Testis (tissue), 3 donors: ENCODE results near the gene KRT6A. TPM values are rescaled to one million over a fixed set of nuclear protein-coding genes. Genes with fewer than 3 reads are reported as not detected.
"Not testable (repeated sequence)": the region's sequence is repeated elsewhere in the genome, so short reads cannot be mapped to it uniquely, and the experiment has no call there.

Experiments
- DNase-seq: peaks from one replicate; pipeline ENCODE4 v3.0.0-alpha.2; 2019
- H3K27ac ChIP-seq, 2 donors: fragments of 200-600 bp; sonication (generic); one replicate each; pipeline ENCODE4 v1.5.1; 2019
- H3K27me3 ChIP-seq: fragments of 200-600 bp; sonication (generic); one replicate; pipeline ENCODE4 v1.5.1; 2019
- H3K36me3 ChIP-seq: fragments of 200-600 bp; sonication (generic); one replicate; pipeline ENCODE4 v1.5.1; 2017; ENCODE audit warnings: low read depth; ENCODE audit errors: missing control alignments
- H3K4me1 ChIP-seq: fragments of 200-600 bp; sonication (generic); one replicate; pipeline ENCODE4 v1.5.1; 2019
- H3K4me3 ChIP-seq, 2 donors: fragments of 200-600 bp; sonication (generic); one replicate each; pipeline ENCODE4 v1.5.1; 2017 to 2019
- H3K9me3 ChIP-seq: fragments of 200-600 bp; sonication (generic); one replicate; pipeline ENCODE4 v1.5.1; 2017
- POLR2A ChIP-seq: fragments of 450-650 bp; IDR thresholded peaks from one replicate; pipeline ENCODE4 v1.6.1; 2017; ENCODE audit warnings: antibody characterized with exemption, mild to moderate bottlenecking, moderate library complexity
- WGBS, 2 donors: methylation state at CpG; one replicate each; pipeline ENCODE4 v1.1.5; 2018; 5-methylcytosine and 5-hydroxymethylcytosine counted together
- intact Hi-C: fragments of 100-400 bp; cut with DNase I; formaldehyde crosslinking; loops from one replicate; pipeline ENCODE4 v1.15.1; 2023; ENCODE audit warnings: low total_unique reads
- polyA plus RNA-seq: library from polyadenylated mRNA; stranded (reverse); fragments of 350-450 nt; fragmentation: Illumina TruSeq; extraction: RNeasy Lipid Tissue Mini Kit (QIAGEN cat#74804); gene quantifications from one replicate; pipeline ENCODE4 v1.2.3, GENCODE V29; 2014; ENCODE audit warnings: low read depth, low replicate concordance; ENCODE audit not compliant: insufficient read depth
- total RNA-seq, 2 donors: library from RNA; depleted of rRNA; stranded (reverse); fragments of >200 nt; gene quantifications; one replicate each; pipeline ENCODE4 v1.2.3, GENCODE V29; 2016
- TF ChIP-seq, protein P1 (sequence below), 3 experiments: fragments of 450-650 bp in 2 of 3; fragments of 200-600 bp in 1 of 3; sonication (generic) in 1 of 3; IDR thresholded peaks; one replicate each; pipeline ENCODE4 v1.5.1; 2016 to 2019; ENCODE audit warnings: antibody characterized with exemption in 3 of 3, mild to moderate bottlenecking in 2 of 3, moderate library complexity in 1 of 3

The KRT6A gene
- total and polyA plus RNA-seq, 3 donors from 2014 or later: 0.19 to 1.5 (median 0.63) TPM

DNA sequence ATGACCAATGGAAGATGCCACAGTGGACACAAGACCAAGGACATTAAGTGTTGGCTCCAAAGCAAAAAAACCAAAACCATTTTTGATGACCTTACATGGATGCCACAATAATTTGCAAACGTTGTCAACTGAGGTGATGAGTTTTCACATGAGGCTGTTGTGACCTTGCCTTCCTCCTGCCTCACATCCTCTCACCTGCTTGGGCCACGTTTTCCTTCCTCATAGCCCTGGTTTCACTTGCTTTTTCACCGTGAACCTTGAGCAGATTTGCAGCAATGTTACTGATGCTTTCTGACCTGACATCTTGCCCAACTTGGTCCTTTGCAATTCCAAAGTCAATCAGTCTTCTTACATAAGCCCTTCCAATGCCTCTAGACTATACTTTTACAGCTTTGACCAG lies 44.8 kb downstream of the KRT6A start:
- no peaks in the 10 kb centered on the region for H3K36me3 ChIP-seq
- 64 to 69% methylated on average over 3 of the region's 3 CpGs for WGBS, 2 donors
- no peak for TF ChIP-seq POLR2A
- TF ChIP-seq, protein P1, sequence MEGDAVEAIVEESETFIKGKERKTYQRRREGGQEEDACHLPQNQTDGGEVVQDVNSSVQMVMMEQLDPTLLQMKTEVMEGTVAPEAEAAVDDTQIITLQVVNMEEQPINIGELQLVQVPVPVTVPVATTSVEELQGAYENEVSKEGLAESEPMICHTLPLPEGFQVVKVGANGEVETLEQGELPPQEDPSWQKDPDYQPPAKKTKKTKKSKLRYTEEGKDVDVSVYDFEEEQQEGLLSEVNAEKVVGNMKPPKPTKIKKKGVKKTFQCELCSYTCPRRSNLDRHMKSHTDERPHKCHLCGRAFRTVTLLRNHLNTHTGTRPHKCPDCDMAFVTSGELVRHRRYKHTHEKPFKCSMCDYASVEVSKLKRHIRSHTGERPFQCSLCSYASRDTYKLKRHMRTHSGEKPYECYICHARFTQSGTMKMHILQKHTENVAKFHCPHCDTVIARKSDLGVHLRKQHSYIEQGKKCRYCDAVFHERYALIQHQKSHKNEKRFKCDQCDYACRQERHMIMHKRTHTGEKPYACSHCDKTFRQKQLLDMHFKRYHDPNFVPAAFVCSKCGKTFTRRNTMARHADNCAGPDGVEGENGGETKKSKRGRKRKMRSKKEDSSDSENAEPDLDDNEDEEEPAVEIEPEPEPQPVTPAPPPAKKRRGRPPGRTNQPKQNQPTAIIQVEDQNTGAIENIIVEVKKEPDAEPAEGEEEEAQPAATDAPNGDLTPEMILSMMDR (IDR thresholded peaks at IDR 0.05): no peak
- H3K27ac ChIP-seq: no peak overlapping the region
- intact Hi-C loops: no loop called here
- H3K4me1 ChIP-seq: no peaks in the 10 kb centered on the region
- H3K9me3 ChIP-seq: no peaks in the 10 kb centered on the region
- no peak for DNase-seq
- H3K4me3 ChIP-seq: no peak overlapping the region
- H3K27me3 ChIP-seq: no peaks in the 10 kb centered on the region

DNA sequence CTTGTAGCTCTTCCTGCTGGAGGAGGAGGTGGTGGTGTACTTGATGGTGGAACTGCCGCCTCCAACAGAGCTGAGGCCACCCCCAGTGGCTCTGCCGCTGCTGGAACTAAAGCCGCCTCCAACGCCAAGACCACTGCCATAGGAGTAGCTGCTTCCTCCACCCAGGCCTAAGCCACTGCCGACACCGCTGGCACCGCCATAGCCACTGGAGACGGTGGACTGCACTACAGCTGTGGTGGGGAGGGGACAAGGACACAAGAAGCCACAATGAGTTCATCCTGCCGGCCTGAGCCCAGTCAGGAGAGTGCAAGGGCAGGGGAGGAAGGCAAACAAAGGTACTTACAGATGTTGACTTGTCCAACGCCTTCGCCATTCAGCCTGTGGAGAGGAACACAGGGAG lies 45.9 kb downstream of the KRT6A start:
- H3K9me3 ChIP-seq, H3K4me3 ChIP-seq, H3K27ac ChIP-seq, DNase-seq, intact Hi-C loops, H3K4me1 ChIP-seq, H3K36me3 ChIP-seq, H3K27me3 ChIP-seq: not testable (repeated sequence)
- 87 to 98% methylated on average over 4 to 11 of the region's 11 CpGs for WGBS, 2 donors

DNA sequence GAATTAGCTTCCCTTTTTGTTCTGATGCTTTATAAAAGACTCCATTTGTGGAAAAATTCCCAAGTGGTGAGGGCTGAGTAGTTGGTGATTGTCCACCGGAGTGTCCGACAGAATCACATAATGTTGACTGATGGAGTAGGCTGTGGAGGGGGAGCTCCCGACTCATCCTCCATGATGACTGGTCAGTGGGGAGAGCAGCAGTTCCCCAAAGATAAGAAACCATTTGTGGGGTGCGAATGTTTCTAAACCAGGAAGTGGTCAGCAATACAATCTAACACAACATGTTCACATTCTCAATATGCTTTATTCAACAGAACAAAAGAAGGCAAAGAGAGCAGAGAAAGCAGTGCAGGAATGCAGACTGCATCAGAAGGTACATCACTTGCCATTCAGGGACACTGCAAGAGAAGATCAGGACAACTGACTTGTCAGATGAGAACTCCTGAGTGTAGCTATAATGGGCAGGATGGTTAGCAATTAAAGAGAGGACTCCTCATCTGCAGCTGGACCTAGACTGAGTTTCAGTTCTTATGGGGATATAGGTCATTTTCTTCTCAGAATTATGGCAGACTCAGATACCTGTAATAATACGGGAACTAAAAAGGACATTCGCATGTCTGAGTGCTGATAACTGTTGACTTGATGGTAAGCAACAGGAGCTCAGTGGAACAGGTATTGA lies 46.6 kb downstream of the KRT6A start:
- H3K36me3 ChIP-seq: no peaks in the 10 kb centered on the region
- TF ChIP-seq, protein P1 (IDR thresholded peaks at IDR 0.05): no peak
- TF ChIP-seq POLR2A: no peak
- DNase-seq: no peak
- intact Hi-C loops: no loop called here
- H3K27ac ChIP-seq: no peak overlapping the region
- no peak overlapping the region for H3K4me3 ChIP-seq
- no peaks in the 10 kb centered on the region for H3K4me1 ChIP-seq
- H3K9me3 ChIP-seq: no peaks in the 10 kb centered on the region
- 85 to 93% methylated on average over 6 of the region's 6 CpGs for WGBS, 2 donors
- H3K27me3 ChIP-seq: no peaks in the 10 kb centered on the region

DNA sequence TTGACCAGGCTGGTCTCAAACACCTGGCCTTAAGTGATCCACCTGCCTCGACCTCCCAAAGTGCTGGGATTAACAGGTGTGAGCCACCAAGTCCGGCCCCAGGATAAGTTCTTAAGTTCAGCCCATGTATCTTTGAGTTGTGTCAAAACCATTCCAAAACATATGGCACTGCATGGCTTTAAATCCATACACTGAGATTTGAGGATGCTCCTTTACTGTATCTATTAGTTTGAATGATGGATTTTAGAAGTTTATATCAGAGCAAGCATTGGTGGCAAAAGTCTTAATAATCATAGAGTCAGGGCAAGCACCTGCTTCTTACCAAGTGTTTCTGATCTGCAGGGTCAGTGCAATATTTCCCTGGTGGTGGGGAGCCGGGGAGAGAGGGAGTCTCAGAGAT lies 47.2 kb downstream of the KRT6A start:
- TF ChIP-seq, protein P1 (IDR thresholded peaks at IDR 0.05): no peak
- TF ChIP-seq POLR2A: no peak
- 70 to 75% methylated on average over 3 of the region's 3 CpGs for WGBS, 2 donors
- intact Hi-C loops: no loop called here

DNA sequence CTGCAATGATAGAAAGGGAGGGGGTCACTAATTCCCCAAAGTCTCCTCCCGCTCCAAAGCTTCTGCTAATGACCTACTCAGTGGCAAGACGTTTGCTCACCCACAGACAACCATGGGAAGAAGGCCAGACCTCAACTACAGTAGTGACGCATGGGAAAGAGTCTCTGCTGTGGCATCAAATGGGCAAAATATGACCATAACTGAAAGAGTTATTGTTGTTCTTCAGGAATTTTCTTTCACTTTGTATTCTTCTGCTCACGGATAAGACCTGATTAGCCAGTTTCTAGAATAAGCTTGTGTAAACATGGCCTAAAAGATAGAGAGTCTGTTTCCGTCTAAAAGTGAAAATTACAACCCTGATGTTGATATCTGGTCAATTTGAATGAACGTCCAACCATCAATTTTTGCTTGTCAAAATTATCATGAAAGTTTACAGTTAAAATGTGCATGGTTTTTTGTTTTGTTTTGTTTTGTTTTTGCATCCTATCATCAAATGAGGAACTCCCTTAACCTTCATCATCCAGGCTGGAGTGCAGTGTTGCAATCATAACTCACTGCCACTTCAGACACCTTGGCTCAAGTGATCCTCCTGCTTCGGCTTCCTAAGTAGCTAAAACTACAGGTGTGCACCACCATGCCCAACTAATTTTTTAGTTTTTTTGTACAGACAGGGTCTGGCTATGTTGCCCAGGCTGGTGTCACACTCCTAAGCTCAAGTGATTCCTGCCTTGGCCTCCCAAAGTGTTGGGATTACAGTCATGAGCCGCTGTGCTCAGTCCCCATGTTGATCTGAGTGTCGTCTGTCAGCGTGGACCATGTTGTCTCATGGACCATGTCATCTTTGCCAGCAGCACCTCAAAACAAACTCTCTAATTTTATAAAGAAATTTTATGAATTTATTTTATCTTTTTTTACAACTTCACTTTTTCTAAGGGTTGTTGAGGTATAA lies 48.1 kb downstream of the KRT6A start:
- Histone ChIP-seq H3K27ac (no peak overlapping the region), H3K4me1 (no peaks in the 10 kb centered on the region), H3K27me3 (no peaks in the 10 kb centered on the region), H3K36me3 (no peaks in the 10 kb centered on the region), H3K9me3 (no peaks in the 10 kb centered on the region), H3K4me3 (no peak overlapping the region)
- no peak for DNase-seq
- WGBS, 2 donors: 76 to 77% methylated on average over 10 of the region's 10 CpGs
- TF ChIP-seq, protein P1 (IDR thresholded peaks at IDR 0.05): no peak
- TF ChIP-seq POLR2A: no peak
- intact Hi-C loops: no loop called here

More for the DNA sequence above, 47.2 kb downstream of the KRT6A start:
- Histone ChIP-seq H3K27me3 (no peaks in the 10 kb centered on the region), H3K9me3 (no peaks in the 10 kb centered on the region), H3K4me3 (no peak overlapping the region), H3K36me3 (no peaks in the 10 kb centered on the region), H3K4me1 (no peaks in the 10 kb centered on the region), H3K27ac (no peak overlapping the region)
- DNase-seq: no peak
